CD4-positive, alpha-beta T cell (primary cell): ENCODE data around the gene WWC2. TPM values are rescaled to one million over a fixed set of nuclear protein-coding genes. Genes with fewer than 3 reads are reported as not detected.

Source experiments
- ATAC-seq: fragments of 200-7000 bp; cut with Tn5 transposase; one replicate; pipeline ENCODE4 v1.10.0; 2022; ENCODE audit warnings: mild to moderate bottlenecking; ENCODE audit not compliant: poor library complexity
- CTCF ChIA-PET: fragments of 350-600 bp; sonication (Branson Sonifier 250); formaldehyde crosslinking; loops from one replicate; lab custom pipeline; 2021; ENCODE audit warnings: antibody characterized with exemption, inconsistent platforms; lab: Charles Lee
- POLR2A ChIA-PET: fragments of 350-600 bp; sonication (Branson Sonifier 250); formaldehyde crosslinking; loops from one replicate; lab custom pipeline; 2021; ENCODE audit warnings: antibody characterized with exemption, inconsistent platforms; lab: Charles Lee
- DNase-seq, 14 experiments: peaks; one replicate each; pipeline ENCODE4 v3.0.0-alpha.2; 2013 to 2020; ENCODE audit warnings: mixed read lengths in 2 of 14
- H3K27ac ChIP-seq, 2 donors: one replicate each; pipeline versions ENCODE4 v1.5.1 to v1.7.0; 2013; ENCODE audit warnings: low read length in 2 of 2, low read depth in 1 of 2, mild to moderate bottlenecking in 1 of 2
- H3K27me3 ChIP-seq, 2 experiments: 1 replicate in 1 of 2; 2 replicates in 1 of 2; pipeline versions ENCODE4 v1.6.1 to v1.7.0; 2013; ENCODE audit warnings: low read length in 2 of 2, control low read depth in 1 of 2, mild to moderate bottlenecking in 1 of 2, moderate library complexity in 1 of 2; ENCODE audit not compliant: insufficient read depth in 2 of 2, control insufficient read depth in 1 of 2
- H3K36me3 ChIP-seq: one replicate; pipeline ENCODE4 v1.6.1; 2013; ENCODE audit warnings: low read length, control low read depth; ENCODE audit not compliant: insufficient read depth
- H3K4me1 ChIP-seq: one replicate; pipeline ENCODE4 v1.6.1; 2013; ENCODE audit warnings: low read length, control low read depth; ENCODE audit not compliant: insufficient read depth
- H3K4me3 ChIP-seq: one replicate; pipeline ENCODE4 v1.5.1; 2013; ENCODE audit warnings: mild to moderate bottlenecking, low read length, moderate library complexity
- H3K9me3 ChIP-seq, 2 experiments: 1 replicate in 1 of 2; 2 replicates in 1 of 2; pipeline versions ENCODE4 v1.6.1 to v1.7.0; 2013; ENCODE audit warnings: low read length in 2 of 2, mild to moderate bottlenecking in 2 of 2, control low read depth in 1 of 2, moderate library complexity in 1 of 2; ENCODE audit not compliant: control insufficient read depth in 1 of 2, insufficient read depth in 1 of 2
- H3K27ac Mint-ChIP-seq: one replicate; pipeline ENCODE4 v1.8.0; 2020; ENCODE audit warnings: mixed read lengths
- H3K27me3 Mint-ChIP-seq: one replicate; pipeline ENCODE4 v1.8.0; 2021; ENCODE audit warnings: mixed read lengths
- H3K36me3 Mint-ChIP-seq: one replicate; pipeline ENCODE4 v1.8.0; 2021; ENCODE audit warnings: low read depth, mixed read lengths
- H3K4me1 Mint-ChIP-seq: one replicate; pipeline ENCODE4 v1.8.0; 2021; ENCODE audit warnings: low read depth, mixed read lengths
- H3K4me3 Mint-ChIP-seq: one replicate; pipeline ENCODE4 v1.8.0; 2020; ENCODE audit warnings: mild to moderate bottlenecking, mixed read lengths
- H3K9me3 Mint-ChIP-seq: one replicate; pipeline ENCODE4 v1.8.0; 2020; ENCODE audit warnings: mixed read lengths
- intact Hi-C, 2 experiments: fragments of 100-400 bp; cut with DNase I in 1 of 2; cut with micrococcal nuclease in 1 of 2; formaldehyde crosslinking; loops; one replicate each; pipeline versions ENCODE4 v1.15.1 to v1.9.0; 2023 to 2025; cut with DNase I, micrococcal nuclease
- total RNA-seq, 174 experiments: library from RNA in 2 of 174; stranded (reverse) in 2 of 174; gene quantifications; one replicate each; pipeline ENCODE4 v1.2.3 and lab custom pipeline; 2021 to 2026
- TF ChIP-seq, protein P1 (sequence below): fragments of 200-600 bp; IDR thresholded peaks from one replicate; pipeline ENCODE4 v1.8.0; 2022; ENCODE audit warnings: antibody characterized with exemption, mild to moderate bottlenecking

WWC2 gene
- total RNA-seq, 2 experiments from 2014 or later = 4.1 to 4.9 TPM

DNA sequence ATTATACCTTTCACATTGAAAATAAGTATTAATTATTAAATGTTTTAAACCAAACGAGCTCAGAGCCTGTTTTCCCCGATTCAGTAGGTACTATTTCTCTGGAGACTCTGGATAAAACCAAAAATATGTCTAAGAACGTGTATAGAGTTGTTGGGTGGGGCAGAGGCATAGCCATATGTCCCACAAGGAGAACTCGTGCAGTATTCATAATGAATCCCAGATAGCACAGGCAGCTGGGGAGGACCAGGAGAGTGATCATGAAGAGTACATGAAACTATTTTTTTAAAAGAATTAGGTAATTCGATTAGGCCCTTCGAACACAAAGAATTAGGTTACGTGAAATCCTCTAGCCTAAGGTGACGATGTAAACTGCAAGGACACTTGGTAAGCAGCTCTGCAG is 145.0 kb downstream of the WWC2 start:
- H3K36me3 ChIP-seq = no peaks in the 10 kb centered on the region
- no peaks in the 10 kb centered on the region for H3K4me1 ChIP-seq
- CTCF ChIA-PET = no interaction called here
- H3K27me3 ChIP-seq = no peaks in the 10 kb centered on the region
- TF ChIP-seq, protein P1, sequence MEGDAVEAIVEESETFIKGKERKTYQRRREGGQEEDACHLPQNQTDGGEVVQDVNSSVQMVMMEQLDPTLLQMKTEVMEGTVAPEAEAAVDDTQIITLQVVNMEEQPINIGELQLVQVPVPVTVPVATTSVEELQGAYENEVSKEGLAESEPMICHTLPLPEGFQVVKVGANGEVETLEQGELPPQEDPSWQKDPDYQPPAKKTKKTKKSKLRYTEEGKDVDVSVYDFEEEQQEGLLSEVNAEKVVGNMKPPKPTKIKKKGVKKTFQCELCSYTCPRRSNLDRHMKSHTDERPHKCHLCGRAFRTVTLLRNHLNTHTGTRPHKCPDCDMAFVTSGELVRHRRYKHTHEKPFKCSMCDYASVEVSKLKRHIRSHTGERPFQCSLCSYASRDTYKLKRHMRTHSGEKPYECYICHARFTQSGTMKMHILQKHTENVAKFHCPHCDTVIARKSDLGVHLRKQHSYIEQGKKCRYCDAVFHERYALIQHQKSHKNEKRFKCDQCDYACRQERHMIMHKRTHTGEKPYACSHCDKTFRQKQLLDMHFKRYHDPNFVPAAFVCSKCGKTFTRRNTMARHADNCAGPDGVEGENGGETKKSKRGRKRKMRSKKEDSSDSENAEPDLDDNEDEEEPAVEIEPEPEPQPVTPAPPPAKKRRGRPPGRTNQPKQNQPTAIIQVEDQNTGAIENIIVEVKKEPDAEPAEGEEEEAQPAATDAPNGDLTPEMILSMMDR = no peak
- Mint-ChIP-seq H3K9me3 (no peaks in the 10 kb centered on the region), H3K27ac (no peak overlapping the region), H3K27me3 (no peaks in the 10 kb centered on the region), H3K4me3 (no peak overlapping the region), H3K4me1 (no peaks in the 10 kb centered on the region), H3K36me3 (no peaks in the 10 kb centered on the region)
- intact Hi-C loops = no loop called here
- no peak for DNase-seq
- no peaks in the 10 kb centered on the region for H3K9me3 ChIP-seq
- ATAC-seq = no peak
- POLR2A ChIA-PET = no interaction called here
- H3K4me3 ChIP-seq = no peak overlapping the region
- no peak overlapping the region for H3K27ac ChIP-seq

DNA sequence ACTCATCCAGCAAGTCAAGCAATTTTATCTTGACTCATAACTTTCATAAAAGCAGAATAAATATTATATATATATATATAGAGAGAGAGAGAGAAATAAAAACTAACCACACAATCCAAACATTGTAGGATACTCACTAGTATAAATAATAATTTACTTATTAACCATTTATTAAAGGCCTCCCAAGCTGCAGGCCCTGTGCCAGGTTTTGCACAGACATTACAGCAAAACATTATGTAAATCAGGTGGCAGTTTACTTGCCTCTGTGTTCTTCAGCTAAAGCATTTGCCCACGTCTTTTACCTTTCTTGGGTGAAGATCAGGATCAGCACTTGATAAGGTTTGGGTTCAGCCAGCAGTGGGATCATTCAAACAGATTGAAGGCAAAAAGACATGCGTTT is 145.4 kb downstream of the WWC2 start:
- POLR2A ChIA-PET = no interaction called here
- no peak for ATAC-seq
- no peak for DNase-seq
- H3K36me3 Mint-ChIP-seq = no peaks in the 10 kb centered on the region
- no peaks in the 10 kb centered on the region for H3K27me3 Mint-ChIP-seq
- no peak overlapping the region for H3K4me3 Mint-ChIP-seq
- H3K27me3 ChIP-seq = no peaks in the 10 kb centered on the region
- no peaks in the 10 kb centered on the region for H3K9me3 ChIP-seq
- intact Hi-C loops = no loop called here
- TF ChIP-seq, protein P1 = no peak
- H3K36me3 ChIP-seq = no peaks in the 10 kb centered on the region
- no peaks in the 10 kb centered on the region for H3K9me3 Mint-ChIP-seq
- no peak overlapping the region for H3K27ac ChIP-seq
- H3K4me1 ChIP-seq = no peaks in the 10 kb centered on the region
- no peak overlapping the region for H3K27ac Mint-ChIP-seq
- H3K4me1 Mint-ChIP-seq = no peaks in the 10 kb centered on the region
- H3K4me3 ChIP-seq = no peak overlapping the region
- CTCF ChIA-PET = no interaction called here

DNA sequence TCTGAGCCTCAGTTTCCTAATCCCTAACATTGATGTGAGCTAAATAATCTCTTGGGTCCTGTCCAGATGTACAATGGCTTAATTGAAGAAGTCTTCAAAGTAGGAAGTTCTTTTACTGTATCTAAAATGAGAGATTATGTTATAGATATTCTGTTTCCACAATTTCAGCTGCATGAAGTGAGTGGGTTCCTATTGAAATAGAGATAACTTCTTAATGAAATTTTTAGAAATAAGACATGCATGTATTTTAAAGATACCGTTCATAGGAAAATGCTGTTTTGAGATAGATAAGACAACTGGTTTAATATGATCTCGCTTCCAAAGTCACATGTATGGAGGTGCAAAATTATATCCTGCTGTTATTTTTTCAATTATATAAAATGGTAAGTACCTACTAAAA is 149.1 kb downstream of the WWC2 start:
- no peaks in the 10 kb centered on the region for H3K4me1 ChIP-seq
- no peaks in the 10 kb centered on the region for H3K27me3 ChIP-seq
- H3K9me3 ChIP-seq = no peaks in the 10 kb centered on the region
- H3K36me3 Mint-ChIP-seq = no peaks in the 10 kb centered on the region
- ChIA-PET CTCF (no interaction called here), POLR2A (no interaction called here)
- H3K27ac Mint-ChIP-seq = no peak overlapping the region
- H3K27me3 Mint-ChIP-seq = no peaks in the 10 kb centered on the region
- H3K9me3 Mint-ChIP-seq = no peaks in the 10 kb centered on the region
- ATAC-seq (no peak), DNase-seq (no peak)
- no peaks in the 10 kb centered on the region for H3K4me1 Mint-ChIP-seq
- TF ChIP-seq, protein P1 = no peak
- intact Hi-C loops = no loop called here
- H3K27ac ChIP-seq = no peak overlapping the region
- H3K4me3 Mint-ChIP-seq = no peak overlapping the region
- H3K36me3 ChIP-seq = no peaks in the 10 kb centered on the region
- no peak overlapping the region for H3K4me3 ChIP-seq
